NCI-H774 (cell line): ENCODE data around the gene LRRC74B.

Experiments used
- DNase-seq: peaks from one replicate; lab custom pipeline; 2025; lab: John Stamatoyannopoulos, UW

The LRRC74B gene

DNA sequence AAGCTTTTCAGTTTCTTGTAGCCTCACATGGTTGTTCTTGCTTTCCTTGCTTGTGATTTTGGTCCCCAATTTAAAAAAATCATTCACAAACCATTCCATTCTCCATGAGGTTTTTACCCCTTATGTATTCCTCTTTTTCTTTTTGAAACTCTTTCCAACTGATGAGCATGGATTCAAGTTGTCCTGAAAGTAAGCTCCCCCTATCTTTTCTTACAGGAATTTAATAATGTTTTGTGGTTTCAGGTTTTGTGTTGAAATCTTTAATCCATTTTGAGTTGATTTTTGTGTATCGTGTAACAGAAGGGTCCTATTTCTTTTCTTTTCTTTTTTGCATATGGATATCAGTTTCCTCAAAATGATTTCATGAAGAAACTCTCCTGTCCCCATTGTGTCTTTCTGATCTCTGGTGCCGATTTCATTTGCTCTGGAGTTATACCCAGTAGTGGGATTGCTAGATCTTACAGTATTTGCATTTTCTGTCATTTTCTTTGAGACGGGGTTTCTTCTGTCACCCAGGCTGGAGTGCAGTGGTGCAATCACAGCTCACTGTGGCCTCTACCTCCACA lies 58.5 kb downstream of the LRRC74B start:
- no peak for DNase-seq

DNA sequence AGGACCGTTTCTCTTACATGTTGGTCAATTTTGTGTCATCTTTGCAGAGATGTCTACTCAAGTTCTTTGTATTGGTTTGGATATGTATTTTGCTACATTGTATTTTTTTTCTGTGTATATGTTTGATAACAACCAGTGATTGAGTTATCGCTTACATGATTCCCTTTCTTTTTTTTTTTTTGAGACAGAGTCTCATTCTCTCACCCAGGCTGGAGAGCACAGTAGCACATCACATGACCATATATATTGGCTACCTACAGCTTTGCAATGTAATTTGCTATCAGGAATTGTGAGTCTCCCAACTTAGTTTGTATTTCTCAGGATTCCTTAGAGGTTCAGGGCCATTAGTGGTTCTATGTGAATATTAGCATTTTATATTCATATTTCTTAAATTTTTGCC lies 59.5 kb downstream of the LRRC74B start:
- DNase-seq = no peak

DNA sequence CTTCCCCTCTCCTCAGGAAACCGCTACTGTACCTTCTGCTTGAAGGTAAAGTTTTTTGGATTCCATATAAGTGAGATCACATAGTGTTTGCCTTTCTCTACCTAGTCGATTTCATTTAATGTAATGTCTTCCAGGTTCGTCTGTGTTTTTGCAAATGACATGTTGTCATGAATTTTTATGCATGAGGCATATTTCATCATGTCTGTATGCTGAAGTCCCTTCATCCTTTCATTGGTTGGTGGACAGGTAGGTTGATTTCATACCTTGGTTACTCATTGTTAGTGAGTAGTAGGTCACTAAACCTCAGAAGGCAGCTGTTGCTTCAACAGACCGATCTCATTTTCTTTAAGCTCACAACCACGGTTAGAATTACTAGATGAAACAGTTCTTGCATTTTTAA lies 60.3 kb downstream of the LRRC74B start:
- DNase-seq = no peak

DNA sequence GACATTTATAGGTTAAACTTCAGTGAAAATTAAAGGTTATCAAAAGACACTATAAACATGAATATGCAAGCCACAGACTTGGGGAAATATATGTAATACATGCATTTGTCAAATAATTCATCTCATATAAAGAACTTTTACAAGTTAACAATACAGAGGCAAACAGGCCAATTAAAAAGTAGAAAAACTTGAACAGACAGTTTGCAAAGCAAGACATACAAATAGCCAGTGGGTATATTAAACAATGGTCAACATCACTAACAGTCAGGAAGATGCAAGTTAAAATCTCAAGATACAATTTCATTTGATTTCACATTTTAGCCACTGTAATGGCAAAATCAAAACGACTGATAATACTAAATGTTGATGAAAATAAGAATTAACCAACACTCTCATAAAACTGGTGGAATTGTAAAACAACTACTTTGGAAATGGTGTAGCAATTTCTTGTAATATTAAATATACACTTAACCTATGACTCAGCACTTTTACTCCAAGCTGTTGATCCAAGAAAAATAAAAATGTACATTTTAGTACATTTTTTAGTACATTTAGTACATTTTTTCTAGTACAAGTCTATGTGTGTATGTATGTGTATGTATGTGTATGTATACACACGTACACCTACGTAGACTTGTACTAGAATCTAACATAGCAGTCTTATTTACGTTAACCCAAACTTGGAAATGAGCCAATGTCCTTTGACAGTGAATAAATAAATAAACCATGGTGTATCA lies 62.8 kb downstream of the LRRC74B start:
- no peak for DNase-seq
